Measurements from ENCODE around the gene PIK3R5. TPM values are rescaled to one million over a fixed set of nuclear protein-coding genes. Genes with fewer than 3 reads are reported as not detected.
"Not testable (repeated sequence)": the region's sequence is repeated elsewhere in the genome, so short reads cannot be mapped to it uniquely, and the experiment has no call there.

PIK3R5 gene, protein sequence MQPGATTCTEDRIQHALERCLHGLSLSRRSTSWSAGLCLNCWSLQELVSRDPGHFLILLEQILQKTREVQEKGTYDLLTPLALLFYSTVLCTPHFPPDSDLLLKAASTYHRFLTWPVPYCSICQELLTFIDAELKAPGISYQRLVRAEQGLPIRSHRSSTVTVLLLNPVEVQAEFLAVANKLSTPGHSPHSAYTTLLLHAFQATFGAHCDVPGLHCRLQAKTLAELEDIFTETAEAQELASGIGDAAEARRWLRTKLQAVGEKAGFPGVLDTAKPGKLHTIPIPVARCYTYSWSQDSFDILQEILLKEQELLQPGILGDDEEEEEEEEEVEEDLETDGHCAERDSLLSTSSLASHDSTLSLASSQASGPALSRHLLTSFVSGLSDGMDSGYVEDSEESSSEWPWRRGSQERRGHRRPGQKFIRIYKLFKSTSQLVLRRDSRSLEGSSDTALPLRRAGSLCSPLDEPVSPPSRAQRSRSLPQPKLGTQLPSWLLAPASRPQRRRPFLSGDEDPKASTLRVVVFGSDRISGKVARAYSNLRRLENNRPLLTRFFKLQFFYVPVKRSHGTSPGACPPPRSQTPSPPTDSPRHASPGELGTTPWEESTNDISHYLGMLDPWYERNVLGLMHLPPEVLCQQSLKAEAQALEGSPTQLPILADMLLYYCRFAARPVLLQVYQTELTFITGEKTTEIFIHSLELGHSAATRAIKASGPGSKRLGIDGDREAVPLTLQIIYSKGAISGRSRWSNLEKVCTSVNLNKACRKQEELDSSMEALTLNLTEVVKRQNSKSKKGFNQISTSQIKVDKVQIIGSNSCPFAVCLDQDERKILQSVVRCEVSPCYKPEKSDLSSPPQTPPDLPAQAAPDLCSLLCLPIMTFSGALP
- not detected in 2 replicates for total RNA-seq

GRCh38 chr17:8965394-8966168 lies at the start of gene PIK3R5:
Gene PIK3R5, minus strand, starts transcription at chr17:8965707. Its CDS starts 54,213 bp downstream, at chr17:8911494.
- no peak for DNase-seq (ENCODE audit: low read depth in 2 of 2)

DNA sequence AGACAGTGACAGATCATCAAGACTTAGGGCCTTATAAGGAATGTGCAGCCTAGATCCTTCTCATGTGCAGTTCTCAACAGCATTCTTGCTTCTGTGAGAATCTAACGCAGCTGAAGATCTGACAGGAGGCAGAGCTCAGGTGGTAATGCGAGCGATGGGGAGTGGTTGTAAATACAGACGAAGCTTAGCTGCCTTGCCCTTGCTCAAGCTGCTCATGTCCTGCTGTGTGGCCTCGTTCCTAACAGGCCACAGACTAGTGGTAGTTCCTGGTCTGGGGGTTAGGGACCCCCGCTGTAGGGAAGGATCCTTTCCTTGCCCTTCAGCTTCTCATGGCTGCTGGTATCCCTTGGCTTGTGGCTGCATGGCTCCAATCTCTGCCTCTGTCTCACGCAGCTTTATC lies 45.5 kb upstream of the PIK3R5 start:
- no peak for DNase-seq (ENCODE audit: low read depth in 2 of 2)

GRCh38 chr17:9009737-9010136 lies 44.2 kb upstream of the PIK3R5 start:
- no peak for DNase-seq (ENCODE audit: low read depth in 2 of 2)

- DNase-seq (ENCODE audit: low read depth in 2 of 2) = no peak
Measured at GRCh38 chr17:9009096-9009495, 43.6 kb upstream of the PIK3R5 start.

- no peak for DNase-seq (ENCODE audit: low read depth in 2 of 2)
Measured at GRCh38 chr17:9007052-9007714, 41.7 kb upstream of the PIK3R5 start.

- no peak for DNase-seq (ENCODE audit: low read depth in 2 of 2)
Measured at GRCh38 chr17:9006175-9006767, 40.8 kb upstream of the PIK3R5 start.

DNA sequence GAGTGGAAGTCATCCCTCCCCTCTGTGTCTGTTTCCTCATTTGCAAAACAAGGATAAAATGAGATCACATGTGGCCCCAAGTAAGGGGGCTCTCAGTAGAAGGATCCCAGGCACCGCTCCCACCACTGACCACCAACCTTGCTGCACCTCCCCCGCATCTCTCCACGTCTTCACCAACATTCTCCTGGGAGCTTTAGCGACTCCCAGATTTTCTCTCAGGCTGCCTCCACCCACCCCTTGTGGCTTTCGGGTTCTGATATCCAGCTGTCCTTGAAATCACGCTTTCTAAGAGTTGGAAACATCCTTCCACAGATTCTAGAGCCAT lies 39.4 kb upstream of the PIK3R5 start:
- no peak for DNase-seq (ENCODE audit: low read depth in 2 of 2)

GRCh38 chr17:9004132-9004960 lies 38.8 kb upstream of the PIK3R5 start:
- no peak for DNase-seq (ENCODE audit: low read depth in 2 of 2)

- DNase-seq (ENCODE audit: low read depth in 2 of 2) = no peak
Measured at GRCh38 chr17:9003355-9004131, 38.0 kb upstream of the PIK3R5 start.

GRCh38 chr17:9002606-9003354 lies 37.3 kb upstream of the PIK3R5 start:
- no peak for DNase-seq (ENCODE audit: low read depth in 2 of 2)

GRCh38 chr17:9002227-9002605 lies 36.7 kb upstream of the PIK3R5 start:
- DNase-seq (ENCODE audit: low read depth in 2 of 2) = no peak

GRCh38 chr17:9001559-9001958 lies 36.1 kb upstream of the PIK3R5 start:
- no peak for DNase-seq (ENCODE audit: low read depth in 2 of 2)

DNA sequence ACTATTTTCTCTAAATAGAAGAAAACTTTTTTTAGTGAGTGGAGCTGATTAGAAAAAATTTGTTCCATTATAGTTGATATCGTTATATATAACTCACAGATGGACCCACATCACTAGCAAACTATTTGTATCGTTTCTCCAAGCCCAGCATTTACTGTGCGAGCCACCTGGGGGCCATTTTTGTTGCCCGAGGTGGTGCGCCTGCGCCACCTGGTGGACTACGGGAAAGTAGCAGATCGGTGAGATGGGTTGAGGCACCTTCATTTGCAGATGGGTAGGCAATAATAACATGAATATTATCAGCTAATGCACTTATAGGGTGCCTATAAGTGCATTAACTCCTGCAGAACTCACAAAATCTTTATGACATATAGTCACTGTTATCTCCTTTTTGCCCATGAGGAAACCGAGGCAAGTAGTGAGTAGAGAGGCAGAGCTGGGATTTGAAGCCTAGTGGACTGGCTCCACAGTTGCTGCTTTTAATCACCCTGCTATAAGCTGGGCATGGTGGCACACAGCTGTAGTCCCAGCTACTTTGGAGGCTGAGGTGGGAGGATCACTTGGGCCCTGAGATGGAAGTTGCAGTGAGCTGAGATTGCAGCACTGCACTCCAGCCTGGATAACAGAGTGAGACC lies 32.6 kb upstream of the PIK3R5 start:
- DNase-seq (ENCODE audit: low read depth in 2 of 2) = peak; percentile 32 to 58

DNA sequence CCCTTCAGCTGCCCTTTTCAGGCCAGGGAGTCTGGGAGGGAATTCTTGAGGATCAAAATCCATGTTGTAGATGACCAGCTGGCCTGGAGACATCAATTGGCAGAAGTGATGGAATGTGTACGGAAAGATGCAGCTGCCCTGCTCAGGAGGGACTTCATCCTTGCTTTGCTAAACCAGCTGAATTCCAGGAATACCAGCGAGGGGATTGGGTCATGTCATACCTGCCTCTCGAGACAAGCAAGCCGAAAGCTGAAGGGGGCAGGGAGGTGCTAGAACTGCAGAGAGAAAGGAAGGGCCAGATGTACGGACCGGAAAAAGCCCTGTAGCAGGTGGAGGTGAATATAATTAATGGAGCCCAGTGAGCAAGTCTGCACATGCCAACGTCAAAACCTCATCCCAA lies 30.2 kb upstream of the PIK3R5 start:
- no peak for DNase-seq (ENCODE audit: low read depth in 2 of 2)

DNA sequence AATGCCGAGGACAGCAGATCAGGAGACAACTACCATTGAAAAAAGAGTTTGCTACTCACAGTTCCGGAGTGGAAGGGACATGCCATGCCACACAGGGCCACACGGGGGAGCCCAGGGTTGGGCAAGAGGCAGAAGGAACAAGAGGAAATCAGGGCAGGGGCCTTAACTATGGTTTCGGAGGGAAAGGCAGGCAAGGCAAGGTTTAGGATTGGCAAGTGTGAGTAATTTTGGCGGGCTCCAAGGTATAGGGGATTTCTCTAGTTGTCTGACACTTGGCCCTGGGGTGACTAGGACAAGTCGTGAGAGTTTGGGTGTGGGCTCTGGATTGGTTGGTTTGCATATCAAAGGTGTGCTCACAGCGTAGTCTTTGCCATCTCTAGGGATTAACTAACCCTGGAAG lies 28.8 kb upstream of the PIK3R5 start:
- DNase-seq (ENCODE audit: low read depth in 2 of 2) = peak in 1 of 2 donors; percentile 28

GRCh38 chr17:8991514-8992285 lies 26.2 kb upstream of the PIK3R5 start:
- peak in 1 of 2 donors; percentile 55 for DNase-seq (ENCODE audit: low read depth in 2 of 2)

DNA sequence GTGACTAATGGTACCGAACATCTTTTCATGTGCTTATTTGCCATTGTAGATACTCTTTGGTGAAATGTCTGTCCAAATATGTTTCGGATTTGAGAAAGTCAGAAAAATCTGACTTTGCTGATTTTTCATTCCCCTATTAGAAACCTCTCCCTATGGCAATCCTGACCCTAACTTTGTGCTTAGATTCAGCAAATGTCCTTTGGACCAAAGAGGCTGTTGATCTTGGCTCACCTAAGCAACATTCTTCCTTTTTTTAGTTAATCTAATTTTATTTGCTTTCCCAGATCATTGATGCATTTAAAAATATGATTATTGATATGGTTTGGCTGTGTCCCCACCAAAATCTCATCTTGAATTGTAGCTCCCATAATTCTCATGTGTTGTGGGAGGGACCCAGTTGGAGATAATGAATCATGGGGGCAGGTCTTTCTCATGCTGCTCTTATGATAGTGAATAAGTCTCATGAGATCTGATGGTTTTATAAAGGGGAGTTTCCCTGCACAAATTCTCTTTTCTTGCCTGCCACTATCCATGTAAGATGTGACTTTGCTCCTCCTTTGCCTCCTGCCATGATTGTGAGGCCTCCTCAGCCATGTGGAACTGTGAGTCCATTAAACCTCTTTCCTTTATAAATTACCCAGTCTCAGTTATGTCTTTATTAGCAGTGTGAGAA lies 22.9 kb upstream of the PIK3R5 start:
- not testable (repeated sequence) for DNase-seq (ENCODE audit: low read depth in 2 of 2)

Measured in dermis microvascular lymphatic vessel endothelial cell (primary cell).